ENCODE results near the gene SPEM1.

DNA sequence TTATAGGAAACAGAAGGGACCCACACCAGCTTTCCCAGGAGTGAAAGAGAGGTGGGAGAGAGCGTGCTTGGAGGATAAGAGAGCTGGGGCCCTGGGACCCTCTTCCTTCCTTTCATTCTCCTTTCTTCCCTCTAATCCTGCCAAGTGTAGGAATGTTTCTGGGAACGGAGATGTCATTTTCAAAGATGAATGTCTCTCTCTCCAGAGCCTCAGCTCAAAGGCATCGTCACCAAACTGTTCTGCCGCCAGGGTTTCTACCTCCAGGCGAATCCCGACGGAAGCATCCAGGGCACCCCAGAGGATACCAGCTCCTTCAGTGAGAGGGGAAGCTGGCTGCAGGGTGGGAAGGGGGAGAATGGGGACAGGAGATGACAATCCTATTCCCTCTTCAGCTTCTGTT is 21.1 kb downstream of the SPEM1 start:
- TF ChIP-seq, protein P1, sequence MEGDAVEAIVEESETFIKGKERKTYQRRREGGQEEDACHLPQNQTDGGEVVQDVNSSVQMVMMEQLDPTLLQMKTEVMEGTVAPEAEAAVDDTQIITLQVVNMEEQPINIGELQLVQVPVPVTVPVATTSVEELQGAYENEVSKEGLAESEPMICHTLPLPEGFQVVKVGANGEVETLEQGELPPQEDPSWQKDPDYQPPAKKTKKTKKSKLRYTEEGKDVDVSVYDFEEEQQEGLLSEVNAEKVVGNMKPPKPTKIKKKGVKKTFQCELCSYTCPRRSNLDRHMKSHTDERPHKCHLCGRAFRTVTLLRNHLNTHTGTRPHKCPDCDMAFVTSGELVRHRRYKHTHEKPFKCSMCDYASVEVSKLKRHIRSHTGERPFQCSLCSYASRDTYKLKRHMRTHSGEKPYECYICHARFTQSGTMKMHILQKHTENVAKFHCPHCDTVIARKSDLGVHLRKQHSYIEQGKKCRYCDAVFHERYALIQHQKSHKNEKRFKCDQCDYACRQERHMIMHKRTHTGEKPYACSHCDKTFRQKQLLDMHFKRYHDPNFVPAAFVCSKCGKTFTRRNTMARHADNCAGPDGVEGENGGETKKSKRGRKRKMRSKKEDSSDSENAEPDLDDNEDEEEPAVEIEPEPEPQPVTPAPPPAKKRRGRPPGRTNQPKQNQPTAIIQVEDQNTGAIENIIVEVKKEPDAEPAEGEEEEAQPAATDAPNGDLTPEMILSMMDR (IDR thresholded peaks at IDR 0.05) = no peak
- no peak for TF ChIP-seq POLR2A (IDR thresholded peaks at IDR 0.05)

All from prostate gland (tissue), 2 donors.